Suprapubic skin (tissue), 4 donors: ENCODE measurements around the gene OIT3. TPM values are rescaled to one million over a fixed set of nuclear protein-coding genes. Genes with fewer than 3 reads are reported as not detected.

ENCODE experiments used
- DNase-seq, 2 donors: peaks; one replicate each; pipeline ENCODE4 v3.0.0-alpha.2; 2019; ENCODE audit warnings: low spot score in 2 of 2
- H3K27ac ChIP-seq: fragments of 200-600 bp; sonication (generic); one replicate; pipeline ENCODE4 v1.5.1; 2019
- H3K27me3 ChIP-seq: fragments of 200-600 bp; sonication (generic); one replicate; pipeline ENCODE4 v1.5.1; 2019
- H3K36me3 ChIP-seq: fragments of 200-600 bp; sonication (generic); one replicate; pipeline ENCODE4 v1.5.1; 2019
- H3K4me1 ChIP-seq: fragments of 200-600 bp; sonication (generic); one replicate; pipeline ENCODE4 v1.5.1; 2019
- H3K4me3 ChIP-seq: fragments of 200-600 bp; sonication (generic); one replicate; pipeline ENCODE4 v1.5.1; 2019; ENCODE audit warnings: mild to moderate bottlenecking
- H3K9me3 ChIP-seq: fragments of 200-600 bp; sonication (generic); one replicate; pipeline ENCODE4 v1.5.1; 2019
- EP300 ChIP-seq: sonication (generic); formaldehyde crosslinking; IDR thresholded peaks from one replicate; pipeline ENCODE4 v1.6.1; 2017; ENCODE audit warnings: antibody characterized with exemption
- POLR2A ChIP-seq, 2 donors: fragments of 450-650 bp; IDR thresholded peaks; one replicate each; pipeline ENCODE4 v1.6.1; 2017; ENCODE audit warnings: antibody characterized with exemption in 2 of 2, mild to moderate bottlenecking in 2 of 2, moderate library complexity in 2 of 2
- POLR2AphosphoS5 ChIP-seq, 3 donors: sonication (generic); formaldehyde crosslinking; IDR thresholded peaks; one replicate each; pipeline ENCODE4 v1.6.1; 2017; ENCODE audit warnings: antibody characterized with exemption in 3 of 3
- WGBS: methylation state at CpG from one replicate; pipeline ENCODE4 v1.1.5; 2018; 5-methylcytosine and 5-hydroxymethylcytosine counted together
- total RNA-seq, 4 donors: library from RNA; depleted of rRNA; stranded (reverse); fragments of >200 nt; gene quantifications; one replicate each; pipeline ENCODE4 v1.1.0, GENCODE V29; 2016
- TF ChIP-seq, protein P1 (sequence below), 2 donors: fragments of 200-600 bp in 1 of 2; fragments of 450-650 bp in 1 of 2; sonication (generic) in 1 of 2; IDR thresholded peaks; one replicate each; pipeline ENCODE4 v1.5.1; 2016 to 2019; ENCODE audit warnings: antibody characterized with exemption in 2 of 2, mild to moderate bottlenecking in 1 of 2, moderate library complexity in 1 of 2

Gene OIT3
- total RNA-seq, 4 donors from 2014 or later = not detected

- Histone ChIP-seq H3K36me3 (no peaks in the 10 kb centered on the region), H3K9me3 (no peaks in the 10 kb centered on the region), H3K27me3 (no peaks in the 10 kb centered on the region), H3K27ac (no peak overlapping the region), H3K4me1 (no peaks in the 10 kb centered on the region), H3K4me3 (no peak overlapping the region)
- no peak for TF ChIP-seq EP300
- TF ChIP-seq POLR2AphosphoS5 (IDR thresholded peaks at IDR 0.05) = no peak
- TF ChIP-seq, protein P1, sequence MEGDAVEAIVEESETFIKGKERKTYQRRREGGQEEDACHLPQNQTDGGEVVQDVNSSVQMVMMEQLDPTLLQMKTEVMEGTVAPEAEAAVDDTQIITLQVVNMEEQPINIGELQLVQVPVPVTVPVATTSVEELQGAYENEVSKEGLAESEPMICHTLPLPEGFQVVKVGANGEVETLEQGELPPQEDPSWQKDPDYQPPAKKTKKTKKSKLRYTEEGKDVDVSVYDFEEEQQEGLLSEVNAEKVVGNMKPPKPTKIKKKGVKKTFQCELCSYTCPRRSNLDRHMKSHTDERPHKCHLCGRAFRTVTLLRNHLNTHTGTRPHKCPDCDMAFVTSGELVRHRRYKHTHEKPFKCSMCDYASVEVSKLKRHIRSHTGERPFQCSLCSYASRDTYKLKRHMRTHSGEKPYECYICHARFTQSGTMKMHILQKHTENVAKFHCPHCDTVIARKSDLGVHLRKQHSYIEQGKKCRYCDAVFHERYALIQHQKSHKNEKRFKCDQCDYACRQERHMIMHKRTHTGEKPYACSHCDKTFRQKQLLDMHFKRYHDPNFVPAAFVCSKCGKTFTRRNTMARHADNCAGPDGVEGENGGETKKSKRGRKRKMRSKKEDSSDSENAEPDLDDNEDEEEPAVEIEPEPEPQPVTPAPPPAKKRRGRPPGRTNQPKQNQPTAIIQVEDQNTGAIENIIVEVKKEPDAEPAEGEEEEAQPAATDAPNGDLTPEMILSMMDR (IDR thresholded peaks at IDR 0.05) = no peak
- WGBS = 94% methylated on average over 13 of the region's 13 CpGs
- DNase-seq = no peak
These were observed 30.8 kb downstream of the OIT3 start for GRCh38 chr10:72924351-72924750.

- TF ChIP-seq POLR2AphosphoS5 (IDR thresholded peaks at IDR 0.05) (no peak), EP300 (no peak), POLR2A (IDR thresholded peaks at IDR 0.05) (no peak)
- TF ChIP-seq, protein P1 (IDR thresholded peaks at IDR 0.05) = no peak
- no peak for DNase-seq
- Histone ChIP-seq H3K27me3 (no peaks in the 10 kb centered on the region), H3K4me3 (no peak overlapping the region), H3K4me1 (no peaks in the 10 kb centered on the region), H3K9me3 (no peaks in the 10 kb centered on the region), H3K27ac (no peak overlapping the region), H3K36me3 (no peaks in the 10 kb centered on the region)
- 96% methylated on average over 3 of the region's 3 CpGs for WGBS
These were observed 32.5 kb downstream of the OIT3 start for GRCh38 chr10:72925951-72926465.

- Histone ChIP-seq H3K27ac (no peak overlapping the region), H3K4me3 (no peak overlapping the region), H3K27me3 (no peaks in the 10 kb centered on the region), H3K4me1 (no peaks in the 10 kb centered on the region), H3K9me3 (no peaks in the 10 kb centered on the region), H3K36me3 (no peaks in the 10 kb centered on the region)
- no peak for DNase-seq
- TF ChIP-seq EP300 (no peak), POLR2AphosphoS5 (IDR thresholded peaks at IDR 0.05) (no peak), POLR2A (IDR thresholded peaks at IDR 0.05) (no peak)
- TF ChIP-seq, protein P1 (IDR thresholded peaks at IDR 0.05) = no peak
- 74% methylated on average over 5 of the region's 5 CpGs for WGBS
These were observed 33.9 kb downstream of the OIT3 start for GRCh38 chr10:72927485-72927884.

- Histone ChIP-seq H3K9me3 (no peaks in the 10 kb centered on the region), H3K4me1 (no peaks in the 10 kb centered on the region), H3K36me3 (no peaks in the 10 kb centered on the region), H3K4me3 (no peak overlapping the region), H3K27ac (no peak overlapping the region), H3K27me3 (no peaks in the 10 kb centered on the region)
- 94% methylated on average over 5 of the region's 5 CpGs for WGBS
- TF ChIP-seq POLR2A (IDR thresholded peaks at IDR 0.05) (no peak), EP300 (no peak), POLR2AphosphoS5 (IDR thresholded peaks at IDR 0.05) (no peak)
- TF ChIP-seq, protein P1 (IDR thresholded peaks at IDR 0.05) = no peak
- DNase-seq = no peak
These were observed 35.3 kb downstream of the OIT3 start for GRCh38 chr10:72928798-72929197.

DNA sequence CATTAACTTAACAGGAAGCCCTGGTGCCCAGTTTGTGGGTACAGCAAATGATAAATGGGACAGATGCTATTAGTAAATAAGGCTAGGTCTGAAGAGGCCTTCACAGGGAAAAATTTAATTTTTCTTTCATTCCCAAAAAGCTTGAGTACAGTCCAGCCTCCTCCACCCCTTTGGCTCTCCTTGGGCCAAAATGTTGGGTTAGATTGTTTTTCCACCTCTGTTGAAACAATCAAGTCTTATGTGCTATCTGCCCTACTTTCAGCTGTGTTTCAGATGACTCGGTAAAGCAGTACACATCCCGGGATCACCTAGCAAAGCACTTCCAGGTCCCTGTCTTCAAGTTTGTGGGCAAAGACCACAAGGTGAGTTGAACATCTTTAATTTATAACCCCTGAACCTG lies 36.7 kb downstream of the OIT3 start:
- Histone ChIP-seq H3K4me3 (no peak overlapping the region), H3K9me3 (no peaks in the 10 kb centered on the region), H3K27ac (no peak overlapping the region), H3K4me1 (no peaks in the 10 kb centered on the region), H3K27me3 (no peaks in the 10 kb centered on the region), H3K36me3 (no peaks in the 10 kb centered on the region)
- DNase-seq = no peak
- 81% methylated on average over 2 of the region's 2 CpGs for WGBS
- TF ChIP-seq POLR2A (IDR thresholded peaks at IDR 0.05) (no peak), EP300 (no peak), POLR2AphosphoS5 (IDR thresholded peaks at IDR 0.05) (no peak)
- TF ChIP-seq, protein P1 (IDR thresholded peaks at IDR 0.05) = no peak
